Skeletal muscle tissue (tissue), 4 donors: ENCODE data around the gene TPRG1L. TPM values are rescaled to one million over a fixed set of nuclear protein-coding genes. Genes with fewer than 3 reads are reported as not detected.
"Not testable (repeated sequence)": the region's sequence is repeated elsewhere in the genome, so short reads cannot be mapped to it uniquely, and the experiment has no call there.

Experiments used
- H3K27ac ChIP-seq: one replicate; pipeline ENCODE4 v1.7.0; 2013; ENCODE audit warnings: mild to moderate bottlenecking, low read depth, low read length, inconsistent platforms
- H3K27me3 ChIP-seq, 3 donors: one replicate each; pipeline ENCODE4 v1.7.0; 2013; ENCODE audit warnings: low read length in 3 of 3; ENCODE audit not compliant: control insufficient read depth in 3 of 3, insufficient read depth in 3 of 3
- H3K36me3 ChIP-seq, 3 donors: one replicate each; pipeline ENCODE4 v1.7.0; 2013; ENCODE audit warnings: low read length in 3 of 3; ENCODE audit not compliant: control insufficient read depth in 3 of 3, insufficient read depth in 3 of 3
- H3K4me1 ChIP-seq, 3 donors: one replicate each; pipeline ENCODE4 v1.7.0; 2013; ENCODE audit warnings: low read length in 3 of 3, mild to moderate bottlenecking in 3 of 3; ENCODE audit not compliant: control insufficient read depth in 3 of 3, insufficient read depth in 3 of 3
- H3K4me3 ChIP-seq, 3 donors: one replicate each; pipeline ENCODE4 v1.7.0; 2013; ENCODE audit warnings: low read length in 3 of 3
- H3K9ac ChIP-seq, 3 donors: one replicate each; pipeline ENCODE4 v1.7.0; 2013; ENCODE audit warnings: low read length in 3 of 3, mild to moderate bottlenecking in 3 of 3, moderate library complexity in 2 of 3, low read depth in 1 of 3
- H3K9me3 ChIP-seq, 3 donors: one replicate each; pipeline ENCODE4 v1.7.0; 2013; ENCODE audit warnings: low read length in 3 of 3; ENCODE audit not compliant: control insufficient read depth in 3 of 3
- total RNA-seq: library from RNA; depleted of rRNA; stranded (reverse); fragments of >200 nt; gene quantifications from one replicate; pipeline ENCODE4 v1.2.3, GENCODE V29; 2014
- donor health status: Osteomylitis.

TPRG1L gene
- total RNA-seq, 1 donor from 2014 or later: 17.2 TPM

GRCh38 chr1:3616861-3617260 is 8.0 kb upstream of the TPRG1L start:
- no peaks in the 10 kb centered on the region for H3K36me3 ChIP-seq
- peaks cover 3 to 20% (median 12%) of the 10 kb centered on the region in 3 donors for H3K27me3 ChIP-seq
- H3K4me3 ChIP-seq: no peak overlapping the region
- no peak overlapping the region for H3K9ac ChIP-seq
- no peaks in the 10 kb centered on the region for H3K9me3 ChIP-seq
- no peak overlapping the region for H3K27ac ChIP-seq
- peaks cover 5 to 12% (median 9%) of the 10 kb centered on the region in 3 donors for H3K4me1 ChIP-seq

- Histone ChIP-seq H3K4me3 (no peak overlapping the region), H3K36me3 (peaks cover 0 to 3% (median 0%) of the 10 kb centered on the region in 3 donors), H3K27me3 (peaks cover 3 to 12% (median 4%) of the 10 kb centered on the region in 3 donors)
Observed at GRCh38 chr1:3617806-3618345, 6.9 kb upstream of the TPRG1L start.

GRCh38 chr1:3618531-3618880 is 6.3 kb upstream of the TPRG1L start:
- Histone ChIP-seq H3K27ac (no peak overlapping the region), H3K36me3 (peaks cover 0 to 3% (median 0%) of the 10 kb centered on the region in 3 donors), H3K9me3 (no peaks in the 10 kb centered on the region), H3K27me3 (peaks cover 0 to 7% (median 3%) of the 10 kb centered on the region in 3 donors), H3K4me1 (peaks cover 16 to 22% (median 17%) of the 10 kb centered on the region in 3 donors), H3K4me3 (no peak overlapping the region), H3K9ac (peak overlapping the region in 2 of 3 donors; percentile 45)

More at GRCh38 chr1:3617806-3618345, 6.9 kb upstream of the TPRG1L start:
- no peak overlapping the region for H3K27ac ChIP-seq
- peaks cover 9 to 16% (median 11%) of the 10 kb centered on the region in 3 donors for H3K4me1 ChIP-seq
- H3K9ac ChIP-seq: no peak overlapping the region
- H3K9me3 ChIP-seq: no peaks in the 10 kb centered on the region

GRCh38 chr1:3618881-3619671 is 5.7 kb upstream of the TPRG1L start:
- Histone ChIP-seq H3K9me3 (no peaks in the 10 kb centered on the region), H3K27ac (no peak overlapping the region), H3K4me3 (no peak overlapping the region), H3K4me1 (peaks cover 21 to 28% (median 23%) of the 10 kb centered on the region in 3 donors), H3K9ac (peak overlapping the region in 2 of 3 donors; percentile 45 to 57), H3K27me3 (peaks cover 0 to 7% (median 3%) of the 10 kb centered on the region in 3 donors), H3K36me3 (peaks cover 0 to 3% (median 0%) of the 10 kb centered on the region in 3 donors)

GRCh38 chr1:3620708-3621107 is 4.1 kb upstream of the TPRG1L start:
- Histone ChIP-seq H3K4me1 (peaks cover 26 to 33% (median 29%) of the 10 kb centered on the region in 3 donors), H3K27ac (no peak overlapping the region), H3K36me3 (peaks cover 0 to 3% (median 0%) of the 10 kb centered on the region in 3 donors), H3K27me3 (no peaks in the 10 kb centered on the region), H3K9ac (no peak overlapping the region), H3K9me3 (no peaks in the 10 kb centered on the region), H3K4me3 (no peak overlapping the region)

DNA sequence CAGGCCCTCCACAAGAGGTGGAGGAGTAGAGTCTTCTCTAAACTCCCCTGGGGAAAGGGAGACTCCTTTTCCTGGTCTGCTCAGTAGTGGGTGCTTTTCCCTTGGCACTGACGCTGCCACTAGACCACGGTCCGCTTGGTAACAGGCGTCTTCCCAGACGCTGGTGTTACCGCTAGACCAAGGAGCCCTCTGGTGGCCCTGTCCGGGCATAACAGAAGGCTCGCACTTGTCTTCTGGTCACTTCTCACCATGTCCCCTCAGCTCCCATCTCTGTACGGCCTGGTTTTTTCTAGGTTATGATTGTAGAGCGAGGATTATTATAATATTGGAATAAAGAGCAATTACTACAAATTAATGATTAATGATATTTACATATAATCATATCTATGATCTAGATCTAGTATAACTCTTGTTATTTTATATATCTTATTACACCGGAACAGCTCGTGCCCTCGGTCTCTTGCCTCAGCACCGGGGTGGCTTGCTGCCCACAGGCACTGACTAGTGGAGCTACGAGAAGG is 3.6 kb upstream of the TPRG1L start:
- Histone ChIP-seq H3K9ac (peak overlapping the region in 1 of 3 donors; percentile 40), H3K4me1 (peaks cover 30 to 35% (median 32%) of the 10 kb centered on the region in 3 donors)
- H3K4me3 ChIP-seq, H3K9me3 ChIP-seq, H3K36me3 ChIP-seq, H3K27me3 ChIP-seq, H3K27ac ChIP-seq: not testable (repeated sequence)

DNA sequence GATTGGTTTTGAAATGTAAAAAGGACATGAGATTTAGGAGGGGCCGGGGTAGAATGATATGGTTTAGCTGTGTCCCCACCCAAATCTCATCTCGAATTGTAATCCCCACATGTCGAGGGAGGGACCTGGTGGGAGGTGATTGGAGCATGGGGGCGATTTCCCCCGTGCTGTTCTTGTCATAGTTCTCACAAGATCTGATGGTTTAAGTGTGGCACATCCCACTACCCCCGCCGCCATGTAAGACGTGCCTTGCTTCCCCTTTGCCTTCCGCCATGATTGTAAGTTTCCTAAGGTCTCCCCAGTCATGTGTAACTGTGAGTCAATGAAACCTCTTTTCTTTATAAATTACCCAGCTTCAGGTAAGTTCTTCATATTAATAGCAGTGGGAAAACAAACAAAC is 2.7 kb upstream of the TPRG1L start:
- not testable (repeated sequence) for H3K36me3 ChIP-seq, H3K27me3 ChIP-seq, H3K9me3 ChIP-seq, H3K27ac ChIP-seq, H3K4me3 ChIP-seq, H3K9ac ChIP-seq
- peaks cover 30 to 35% (median 32%) of the 10 kb centered on the region in 3 donors for H3K4me1 ChIP-seq

GRCh38 chr1:3623441-3624199 is 1.2 kb upstream of the TPRG1L start:
- Histone ChIP-seq H3K9me3 (no peaks in the 10 kb centered on the region), H3K27ac (no peak overlapping the region), H3K9ac (peak overlapping the region; percentile 79 to 92 (median 87)), H3K4me1 (peaks cover 27 to 33% (median 30%) of the 10 kb centered on the region in 3 donors), H3K36me3 (peaks cover 15 to 17% (median 15%) of the 10 kb centered on the region in 3 donors), H3K4me3 (peak overlapping the region; percentile 78 to 96 (median 91)), H3K27me3 (no peaks in the 10 kb centered on the region)

- Histone ChIP-seq H3K36me3 (peaks cover 31 to 32% (median 31%) of the 10 kb centered on the region in 3 donors), H3K27ac (no peak overlapping the region), H3K9ac (peak overlapping the region; percentile 72 to 88 (median 78)), H3K9me3 (no peaks in the 10 kb centered on the region), H3K4me3 (peak overlapping the region; percentile 27 to 96 (median 77)), H3K27me3 (no peaks in the 10 kb centered on the region), H3K4me1 (peaks cover 24 to 28% (median 28%) of the 10 kb centered on the region in 3 donors)
Observed at GRCh38 chr1:3625151-3625907, 514 bp downstream of the TPRG1L start.
